ENCODE results near the gene SNAP29.
"Not testable (repeated sequence)": the region's sequence is repeated elsewhere in the genome, so short reads cannot be mapped to it uniquely, and the experiment has no call there.

SNAP29 gene

GRCh38 chr22:20901093-20902033 is 42.6 kb downstream of the SNAP29 start:
- DNase-seq (ENCODE audit: low spot score) = not testable (repeated sequence)

- no peak for DNase-seq (ENCODE audit: low spot score)
Observed at GRCh38 chr22:20903093-20903492, 44.3 kb downstream of the SNAP29 start.

GRCh38 chr22:20904008-20904979 is 45.5 kb downstream of the SNAP29 start:
- no peak for DNase-seq (ENCODE audit: low spot score)

GRCh38 chr22:20904980-20905355 is 46.2 kb downstream of the SNAP29 start:
- DNase-seq (ENCODE audit: low spot score) = no peak

- no peak for DNase-seq (ENCODE audit: low spot score)
Observed at GRCh38 chr22:20905415-20906386, 46.9 kb downstream of the SNAP29 start.

- DNase-seq (ENCODE audit: low spot score) = no peak
Observed at GRCh38 chr22:20906387-20906767, 47.6 kb downstream of the SNAP29 start.

GRCh38 chr22:20908717-20909116 is 49.9 kb downstream of the SNAP29 start:
- not testable (repeated sequence) for DNase-seq (ENCODE audit: low spot score)

GRCh38 chr22:20909543-20910303 is 50.9 kb downstream of the SNAP29 start:
- no peak for DNase-seq (ENCODE audit: low spot score)

- no peak for DNase-seq (ENCODE audit: low spot score)
Observed at GRCh38 chr22:20912494-20912893, 53.7 kb downstream of the SNAP29 start.

GRCh38 chr22:20916916-20917810 is 58.4 kb downstream of the SNAP29 start, which contains the start of gene CRKL:
CRKL (plus strand) TSS chr22:20917407; CDS start chr22:20917935, 528 bp downstream.
- peak; percentile 97 for DNase-seq (ENCODE audit: low spot score)

- DNase-seq (ENCODE audit: low spot score) = no peak
Observed at GRCh38 chr22:20918663-20919218, 59.9 kb downstream of the SNAP29 start.

GRCh38 chr22:20919718-20920117 is 60.9 kb downstream of the SNAP29 start:
- no peak for DNase-seq (ENCODE audit: low spot score)

- DNase-seq (ENCODE audit: low spot score) = no peak
Observed at GRCh38 chr22:20920881-20921203, 62.0 kb downstream of the SNAP29 start.

- no peak for DNase-seq (ENCODE audit: low spot score)
Observed at GRCh38 chr22:20922141-20922751, 63.4 kb downstream of the SNAP29 start.

- DNase-seq (ENCODE audit: low spot score) = no peak
Observed at GRCh38 chr22:20926243-20926642, 67.4 kb downstream of the SNAP29 start.

- DNase-seq (ENCODE audit: low spot score) = no peak
Observed at GRCh38 chr22:20927940-20928572, 69.2 kb downstream of the SNAP29 start.

GRCh38 chr22:20928573-20928967 is 69.8 kb downstream of the SNAP29 start:
- DNase-seq (ENCODE audit: low spot score) = no peak

GRCh38 chr22:20930004-20930403 is 71.2 kb downstream of the SNAP29 start:
- no peak for DNase-seq (ENCODE audit: low spot score)

Data from CD4-positive, alpha-beta T cell treated with Interleukin-2 at 100 ng/mL for 4 hours (primary cell).